HepG2 (cell line): ENCODE data around the gene ZNF625. TPM values are rescaled to one million over a fixed set of nuclear protein-coding genes. Genes with fewer than 3 reads are reported as not detected.
A peak's percentile ranks its signal among the peaks of the same experiment; 100 is the strongest.

Source experiments
- DRAP1 ChIP-seq: IDR thresholded peaks from 2 replicates; pipeline ENCODE4 v1.6.1; 2016; ENCODE audit warnings: missing genetic modification reagents, missing compliant biosample characterization
- ETV5 ChIP-seq: IDR thresholded peaks from 2 replicates; pipeline ENCODE4 v1.6.1; 2018; ENCODE audit warnings: missing biosample characterization, missing genetic modification reagents, inconsistent platforms, borderline replicate concordance
- FOSL2 ChIP-seq: sonication (generic); formaldehyde crosslinking; IDR thresholded peaks from 2 replicates; pipeline ENCODE4 v1.4.0; 2020; ENCODE audit warnings: missing genetic modification reagents
- GATAD2A ChIP-seq: IDR thresholded peaks from 2 replicates; pipeline ENCODE4 v1.6.1; 2016
- HNF4G ChIP-seq, 2 experiments: sonication (generic) in 1 of 2; formaldehyde crosslinking in 1 of 2; IDR thresholded peaks; 2 replicates each; pipeline versions ENCODE4 v1.4.0 to v1.6.1; 2011 to 2020; ENCODE audit warnings: borderline replicate concordance in 2 of 2, low read depth in 2 of 2, mild to moderate bottlenecking in 2 of 2, low read length in 1 of 2, missing genetic modification reagents in 1 of 2, moderate library complexity in 1 of 2
- IRF2 ChIP-seq: IDR thresholded peaks from 2 replicates; pipeline ENCODE4 v1.6.1; 2018; ENCODE audit warnings: missing genetic modification reagents, missing compliant biosample characterization
- KMT2A ChIP-seq: sonication (generic); formaldehyde crosslinking; IDR thresholded peaks from 2 replicates; pipeline ENCODE4 v1.4.0; 2020; ENCODE audit warnings: missing genetic modification reagents
- MAX ChIP-seq: IDR thresholded peaks from 2 replicates; pipeline ENCODE4 v1.6.1; 2012; ENCODE audit warnings: inconsistent platforms
- MIER3 ChIP-seq: IDR thresholded peaks from 2 replicates; pipeline ENCODE4 v1.6.1; 2016; ENCODE audit warnings: missing compliant biosample characterization, borderline replicate concordance
- RAD21 ChIP-seq: fragments of 450-650 bp; formaldehyde crosslinking; IDR thresholded peaks from 2 replicates; pipeline ENCODE4 v1.5.0; 2020; ENCODE audit warnings: mild to moderate bottlenecking
- RFX3 ChIP-seq: IDR thresholded peaks from 2 replicates; pipeline ENCODE4 v1.6.1; 2016; ENCODE audit warnings: missing biosample characterization, missing genetic modification reagents
- YY1 ChIP-seq: IDR thresholded peaks from 2 replicates; pipeline ENCODE4 v1.6.1; 2011; ENCODE audit warnings: low read length, low read depth, moderate library complexity, mild to moderate bottlenecking; ENCODE audit not compliant: insufficient read depth, insufficient replicate concordance
- ZFX ChIP-seq: sonication (generic); formaldehyde crosslinking; IDR thresholded peaks from 2 replicates; pipeline ENCODE4 v1.4.0; 2020; ENCODE audit warnings: mild to moderate bottlenecking, low read depth, missing genetic modification reagents, moderate library complexity
- ZNF121 ChIP-seq: sonication (generic); formaldehyde crosslinking; IDR thresholded peaks from 2 replicates; pipeline ENCODE4 v1.5.0; 2020; ENCODE audit warnings: mild to moderate bottlenecking, missing genetic modification reagents
- ZNF709 ChIP-seq: sonication (generic); formaldehyde crosslinking; IDR thresholded peaks from 2 replicates; pipeline ENCODE4 v1.5.0; 2020; ENCODE audit warnings: mild to moderate bottlenecking, missing genetic modification reagents
- ZNF776 ChIP-seq: sonication (generic); formaldehyde crosslinking; IDR thresholded peaks from 2 replicates; pipeline ENCODE4 v1.4.0; 2020; ENCODE audit warnings: mild to moderate bottlenecking, missing genetic modification reagents
- polyA plus RNA-seq, 8 experiments: library from polyadenylated mRNA; depleted of rRNA in 3 of 8; stranded (reverse) in 7 of 8; unstranded in 1 of 8; fragments of >200 nt; fragmentation: Illumina TruSeq in 4 of 8; extraction: Trizol in 4 of 8; gene quantifications; 2 replicates each; pipeline versions ENCODE4 v1.2.1 to v1.2.3, GENCODE V29; 2011 to 2016; ENCODE audit warnings: low read depth in 4 of 8, missing spikeins in 1 of 8, mixed read lengths in 1 of 8; ENCODE audit not compliant: insufficient read depth in 1 of 8
- total RNA-seq, 5 experiments: library from RNA; depleted of rRNA; stranded (reverse); fragments of >200 nt; fragmentation: Illumina TruSeq; extraction: Trizol; gene quantifications; 2 replicates each; pipeline ENCODE4 v1.2.3, GENCODE V29; 2016; ENCODE audit warnings: low read depth in 1 of 5
- TF ChIP-seq, protein P1 (sequence below): sonication (generic); formaldehyde crosslinking; IDR thresholded peaks from 2 replicates; pipeline ENCODE4 v1.4.0; 2020; ENCODE audit warnings: mild to moderate bottlenecking, missing genetic modification reagents
- TF ChIP-seq, protein P2 (sequence below): sonication (generic); formaldehyde crosslinking; IDR thresholded peaks from 2 replicates; pipeline ENCODE4 v1.4.0; 2020; ENCODE audit warnings: missing genetic modification reagents
- TF ChIP-seq, protein P3 (sequence below): sonication (generic); formaldehyde crosslinking; IDR thresholded peaks from 2 replicates; pipeline ENCODE4 v1.4.0; 2020; ENCODE audit warnings: missing genetic modification reagents
- TF ChIP-seq, protein P4 (sequence below): sonication (generic); formaldehyde crosslinking; IDR thresholded peaks from 2 replicates; pipeline ENCODE4 v1.4.0; 2020; ENCODE audit warnings: missing genetic modification reagents

ZNF625 gene
- total and polyA plus RNA-seq, 2 of the 13 experiments (the other 11 are each of a cell fraction or from before 2014, with no cell fraction given): 1.7 to 12.2 TPM

- TF ChIP-seq YY1 (no peak), RAD21 (peak; percentile 75; the same call in 1 of the 2 replicates), ZNF709 (no peak), ETV5 (CRISPR knock-in tag) (no peak), IRF2 (CRISPR knock-in tag) (0 out of 2 replicates have a peak, but pooled peaks have one; percentile 31), MIER3 (CRISPR knock-in tag) (0 out of 2 replicates have a peak, but pooled peaks have one; percentile 62), GATAD2A (CRISPR knock-in tag) (0 out of 2 replicates have a peak, but pooled peaks have one; percentile 36), KMT2A (0 out of 2 replicates have a peak, but pooled peaks have one; percentile 51), ZNF121 (CRISPR knock-in tag) (no peak), ZFX (CRISPR knock-in tag) (0 out of 2 replicates have a peak, but pooled peaks have one; percentile 28), FOSL2 (CRISPR knock-in tag) (peak; percentile 24; the same call in 1 of the 2 replicates), DRAP1 (CRISPR knock-in tag) (0 out of 2 replicates have a peak, but pooled peaks have one; percentile 23), HNF4G (IDR thresholded peaks at IDR 0.05; ENCODE audit: borderline replicate concordance, low read depth, low read length) (no peak), HNF4G (CRISPR knock-in tag; IDR thresholded peaks at IDR 0.05; ENCODE audit: borderline replicate concordance, low read depth) (no peak), ZNF776 (CRISPR knock-in tag) (no peak), RFX3 (CRISPR knock-in tag) (no peak), MAX (peak; percentile 30; the same call in 1 of the 2 replicates)
- TF ChIP-seq, protein P1, sequence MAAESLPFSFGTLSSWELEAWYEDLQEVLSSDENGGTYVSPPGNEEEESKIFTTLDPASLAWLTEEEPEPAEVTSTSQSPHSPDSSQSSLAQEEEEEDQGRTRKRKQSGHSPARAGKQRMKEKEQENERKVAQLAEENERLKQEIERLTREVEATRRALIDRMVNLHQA: no peak
- TF ChIP-seq, protein P2, sequence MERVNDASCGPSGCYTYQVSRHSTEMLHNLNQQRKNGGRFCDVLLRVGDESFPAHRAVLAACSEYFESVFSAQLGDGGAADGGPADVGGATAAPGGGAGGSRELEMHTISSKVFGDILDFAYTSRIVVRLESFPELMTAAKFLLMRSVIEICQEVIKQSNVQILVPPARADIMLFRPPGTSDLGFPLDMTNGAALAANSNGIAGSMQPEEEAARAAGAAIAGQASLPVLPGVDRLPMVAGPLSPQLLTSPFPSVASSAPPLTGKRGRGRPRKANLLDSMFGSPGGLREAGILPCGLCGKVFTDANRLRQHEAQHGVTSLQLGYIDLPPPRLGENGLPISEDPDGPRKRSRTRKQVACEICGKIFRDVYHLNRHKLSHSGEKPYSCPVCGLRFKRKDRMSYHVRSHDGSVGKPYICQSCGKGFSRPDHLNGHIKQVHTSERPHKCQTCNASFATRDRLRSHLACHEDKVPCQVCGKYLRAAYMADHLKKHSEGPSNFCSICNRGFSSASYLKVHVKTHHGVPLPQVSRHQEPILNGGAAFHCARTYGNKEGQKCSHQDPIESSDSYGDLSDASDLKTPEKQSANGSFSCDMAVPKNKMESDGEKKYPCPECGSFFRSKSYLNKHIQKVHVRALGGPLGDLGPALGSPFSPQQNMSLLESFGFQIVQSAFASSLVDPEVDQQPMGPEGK (CRISPR knock-in tag): peak; percentile 77
- TF ChIP-seq, protein P3, sequence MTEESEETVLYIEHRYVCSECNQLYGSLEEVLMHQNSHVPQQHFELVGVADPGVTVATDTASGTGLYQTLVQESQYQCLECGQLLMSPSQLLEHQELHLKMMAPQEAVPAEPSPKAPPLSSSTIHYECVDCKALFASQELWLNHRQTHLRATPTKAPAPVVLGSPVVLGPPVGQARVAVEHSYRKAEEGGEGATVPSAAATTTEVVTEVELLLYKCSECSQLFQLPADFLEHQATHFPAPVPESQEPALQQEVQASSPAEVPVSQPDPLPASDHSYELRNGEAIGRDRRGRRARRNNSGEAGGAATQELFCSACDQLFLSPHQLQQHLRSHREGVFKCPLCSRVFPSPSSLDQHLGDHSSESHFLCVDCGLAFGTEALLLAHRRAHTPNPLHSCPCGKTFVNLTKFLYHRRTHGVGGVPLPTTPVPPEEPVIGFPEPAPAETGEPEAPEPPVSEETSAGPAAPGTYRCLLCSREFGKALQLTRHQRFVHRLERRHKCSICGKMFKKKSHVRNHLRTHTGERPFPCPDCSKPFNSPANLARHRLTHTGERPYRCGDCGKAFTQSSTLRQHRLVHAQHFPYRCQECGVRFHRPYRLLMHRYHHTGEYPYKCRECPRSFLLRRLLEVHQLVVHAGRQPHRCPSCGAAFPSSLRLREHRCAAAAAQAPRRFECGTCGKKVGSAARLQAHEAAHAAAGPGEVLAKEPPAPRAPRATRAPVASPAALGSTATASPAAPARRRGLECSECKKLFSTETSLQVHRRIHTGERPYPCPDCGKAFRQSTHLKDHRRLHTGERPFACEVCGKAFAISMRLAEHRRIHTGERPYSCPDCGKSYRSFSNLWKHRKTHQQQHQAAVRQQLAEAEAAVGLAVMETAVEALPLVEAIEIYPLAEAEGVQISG (CRISPR knock-in tag): peak; percentile 66
- TF ChIP-seq, protein P4, sequence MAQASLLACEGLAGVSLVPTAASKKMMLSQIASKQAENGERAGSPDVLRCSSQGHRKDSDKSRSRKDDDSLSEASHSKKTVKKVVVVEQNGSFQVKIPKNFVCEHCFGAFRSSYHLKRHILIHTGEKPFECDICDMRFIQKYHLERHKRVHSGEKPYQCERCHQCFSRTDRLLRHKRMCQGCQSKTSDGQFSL (CRISPR knock-in tag): peak; percentile 97
Measured at GRCh38 chr19:12137221-12137940, 19.2 kb downstream of the ZNF625 start (continued).
